ENCODE results near the gene PRPF39. TPM values are rescaled to one million over a fixed set of nuclear protein-coding genes. Genes with fewer than 3 reads are reported as not detected.
A peak's percentile ranks its signal among the peaks of the same experiment; 100 is the strongest.

The PRPF39 gene
- total RNA-seq, 1 donor from 2014 or later = 26.1 TPM

DNA sequence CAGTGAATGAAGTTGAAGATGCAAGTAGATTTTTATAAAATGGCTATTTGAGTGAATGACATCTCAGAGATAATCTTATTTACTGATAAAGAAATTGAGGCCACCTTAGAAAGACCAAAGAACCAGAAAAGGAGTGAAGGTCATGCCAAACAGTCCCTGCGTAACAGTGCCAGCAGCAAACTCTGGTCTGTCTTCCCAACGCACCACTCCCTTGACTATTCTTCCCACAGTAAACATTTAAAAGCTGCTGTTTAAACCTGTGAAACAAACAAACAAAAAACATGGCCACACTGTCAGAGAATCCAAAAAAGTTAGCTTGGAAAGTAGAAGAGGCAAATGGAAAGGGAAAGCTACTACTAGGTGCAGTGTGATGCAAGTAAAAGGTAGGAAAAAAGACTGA is 1.5 kb upstream of the PRPF39 start:
- DNase-seq (ENCODE audit: low read depth, low spot score) = no peak

DNA sequence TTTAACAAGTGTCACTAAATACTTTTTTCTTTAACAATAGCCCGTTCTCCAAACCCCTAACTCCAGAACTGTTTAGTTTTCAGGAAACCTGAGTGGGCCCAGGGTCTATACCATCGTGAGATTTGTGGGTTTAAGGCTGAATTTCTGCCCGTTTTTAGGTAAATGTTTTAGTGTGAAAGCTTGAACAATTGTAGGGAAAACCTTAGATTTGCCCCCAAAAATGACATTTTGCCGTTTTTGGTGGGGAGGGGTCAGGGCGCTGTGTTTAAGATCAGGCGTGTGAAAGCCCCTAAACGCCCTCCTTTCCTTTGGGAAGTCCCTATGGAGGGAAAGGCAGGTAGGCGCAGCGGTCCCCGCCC is 320 bp upstream of the PRPF39 start:
- DNase-seq (ENCODE audit: low read depth, low spot score) = no peak

DNA sequence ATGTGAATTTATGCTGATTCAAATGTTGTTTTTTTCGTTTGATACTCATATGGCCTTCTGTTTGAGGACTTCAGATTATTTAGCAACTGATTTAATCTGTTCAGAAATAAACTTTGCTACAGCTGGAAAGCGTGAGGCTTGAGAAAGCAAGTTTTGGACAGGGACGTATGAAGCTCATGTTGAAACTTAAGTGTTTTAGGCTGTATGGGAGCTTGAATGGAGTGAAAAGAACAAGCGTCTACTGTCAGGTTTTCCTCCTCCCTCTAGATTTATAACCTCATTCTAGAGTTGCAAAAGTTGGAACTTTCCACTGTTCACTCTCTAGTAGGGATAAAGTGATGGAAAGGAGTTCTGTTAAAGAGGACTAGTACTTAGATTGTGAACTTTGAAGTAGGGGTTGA is 1.0 kb downstream of the PRPF39 start:
- DNase-seq (ENCODE audit: low read depth, low spot score) = no peak

DNA sequence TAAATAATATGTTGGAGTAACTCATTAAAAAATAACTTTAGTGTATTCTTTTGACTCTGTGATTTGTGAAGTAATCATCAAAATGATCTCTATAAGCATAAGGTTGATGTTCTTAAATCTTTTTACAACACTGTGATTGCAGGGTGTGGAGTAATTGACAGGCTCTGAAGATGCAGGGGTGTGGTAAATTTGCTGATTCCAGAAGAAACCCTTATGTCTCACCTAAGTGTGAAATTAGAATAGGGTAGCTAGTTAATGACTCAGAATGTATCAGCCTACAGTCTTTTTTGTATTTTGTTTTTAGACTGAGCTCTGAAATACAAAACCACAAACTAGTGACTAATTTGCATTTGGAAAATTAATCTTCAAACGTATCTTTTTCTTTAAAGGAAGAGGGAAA is 5.9 kb downstream of the PRPF39 start:
- no peak for DNase-seq (ENCODE audit: low read depth, low spot score)

DNA sequence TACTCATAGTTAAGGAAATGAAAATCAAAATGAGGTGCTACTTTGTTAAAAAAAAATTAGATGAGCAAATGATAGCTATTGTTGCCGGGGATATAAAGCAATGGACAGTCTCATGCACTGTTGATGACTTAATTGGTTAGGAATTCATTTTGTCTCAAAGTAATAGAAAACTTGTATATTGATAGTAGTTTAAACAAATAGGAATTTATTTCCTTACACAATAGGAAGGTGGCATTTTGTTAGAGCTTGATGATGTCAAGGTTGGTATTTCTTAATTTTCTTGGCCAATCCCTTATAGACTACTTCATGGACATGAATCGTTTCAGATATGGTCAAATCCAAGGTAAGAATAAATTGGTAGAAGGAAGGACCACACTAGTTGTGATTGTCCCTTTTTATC is 7.8 kb downstream of the PRPF39 start:
- DNase-seq (ENCODE audit: low read depth, low spot score) = no peak

DNA sequence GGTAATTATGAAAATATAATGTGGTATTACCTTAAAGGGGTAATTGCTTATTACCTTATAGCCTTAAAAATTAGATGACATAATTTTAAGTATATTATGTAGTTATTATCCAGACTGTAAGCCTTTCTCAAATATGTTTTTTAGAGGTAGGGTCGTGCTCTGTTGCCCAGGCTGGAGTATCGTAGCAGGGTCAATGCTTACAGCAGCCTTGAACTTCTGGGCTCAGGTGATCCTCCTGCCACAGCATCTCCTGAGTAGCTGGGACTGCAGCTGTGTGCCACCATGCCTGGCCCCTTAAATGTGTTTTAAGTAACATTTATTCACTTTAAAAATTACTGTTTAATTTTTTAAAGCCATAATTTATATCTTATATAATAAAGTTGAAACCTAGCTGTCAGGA is 10.4 kb downstream of the PRPF39 start:
- DNase-seq (ENCODE audit: low read depth, low spot score) = no peak

DNA sequence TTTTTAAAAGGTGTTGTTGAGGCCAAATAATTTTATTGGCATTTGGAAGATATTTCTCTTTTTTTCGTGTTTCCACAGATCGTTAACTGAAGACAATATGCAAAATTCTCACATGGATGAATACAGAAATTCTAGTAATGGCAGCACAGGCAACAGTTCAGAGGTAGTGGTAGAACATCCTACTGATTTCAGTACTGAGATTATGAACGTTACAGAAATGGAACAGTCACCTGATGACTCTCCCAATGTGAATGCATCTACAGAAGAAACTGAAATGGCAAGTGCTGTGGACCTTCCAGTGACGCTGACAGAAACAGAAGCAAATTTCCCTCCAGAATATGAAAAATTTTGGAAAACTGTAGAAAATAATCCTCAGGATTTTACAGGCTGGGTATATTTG is 11.2 kb downstream of the PRPF39 start:
- DNase-seq (ENCODE audit: low read depth, low spot score) = no peak

DNA sequence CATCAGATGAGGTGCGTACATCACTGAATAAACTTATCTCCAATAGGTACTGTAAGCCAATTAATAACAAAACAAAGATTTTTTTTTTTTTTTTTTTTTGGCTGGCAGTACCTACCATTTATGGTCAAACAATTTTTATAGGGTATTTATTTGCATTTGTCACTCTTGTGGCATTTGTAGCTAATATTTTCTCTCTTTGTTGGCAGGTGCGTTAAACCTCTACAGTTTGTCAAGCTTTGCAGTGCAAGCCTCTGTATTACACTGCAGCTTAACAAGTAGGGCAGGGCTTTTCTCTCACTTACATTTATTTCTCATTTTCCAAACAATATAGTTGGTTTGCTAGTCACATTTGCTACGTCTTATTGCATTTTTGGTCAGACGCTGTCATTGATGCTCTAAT is 12.3 kb downstream of the PRPF39 start:
- no peak for DNase-seq (ENCODE audit: low read depth, low spot score)

DNA sequence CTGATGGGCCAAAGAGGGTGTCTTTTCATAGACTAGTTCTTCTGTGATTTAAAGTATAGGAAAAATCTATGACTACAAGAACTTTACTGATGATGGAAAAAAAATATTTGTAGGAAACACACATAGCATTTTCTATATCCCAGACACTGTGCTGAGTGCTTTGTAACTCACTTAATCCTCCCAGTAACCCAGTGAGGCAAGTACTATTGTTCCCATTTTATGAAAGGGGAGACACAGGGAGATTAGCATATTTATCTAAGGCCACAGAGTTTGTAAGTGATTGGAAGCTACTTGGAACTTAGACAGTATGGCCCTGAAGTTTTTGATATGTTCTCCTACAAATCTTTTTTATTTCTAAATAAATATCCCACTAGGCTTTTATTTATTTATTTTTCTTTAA is 19.9 kb downstream of the PRPF39 start:
- DNase-seq (ENCODE audit: low read depth, low spot score) = no peak

DNA sequence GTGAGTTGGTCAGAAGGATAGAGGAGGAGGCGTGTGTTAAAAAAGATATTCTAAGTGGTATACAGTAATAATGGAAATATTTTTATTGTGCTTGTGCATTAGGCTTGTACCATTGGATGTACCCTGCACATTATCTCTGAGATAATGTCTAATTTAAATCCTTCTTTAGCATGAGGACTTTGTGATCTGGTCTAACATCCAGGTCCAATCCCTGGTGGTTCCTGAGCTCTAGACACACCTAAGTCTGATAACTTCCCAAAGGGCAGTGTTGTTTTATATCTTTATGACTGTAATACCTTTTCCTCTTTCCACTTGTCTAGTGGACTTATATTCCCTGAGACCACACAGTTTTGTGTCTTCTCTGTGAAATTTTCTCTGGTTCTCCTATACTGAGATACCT is 20.6 kb downstream of the PRPF39 start:
- no peak for DNase-seq (ENCODE audit: low read depth, low spot score)

DNA sequence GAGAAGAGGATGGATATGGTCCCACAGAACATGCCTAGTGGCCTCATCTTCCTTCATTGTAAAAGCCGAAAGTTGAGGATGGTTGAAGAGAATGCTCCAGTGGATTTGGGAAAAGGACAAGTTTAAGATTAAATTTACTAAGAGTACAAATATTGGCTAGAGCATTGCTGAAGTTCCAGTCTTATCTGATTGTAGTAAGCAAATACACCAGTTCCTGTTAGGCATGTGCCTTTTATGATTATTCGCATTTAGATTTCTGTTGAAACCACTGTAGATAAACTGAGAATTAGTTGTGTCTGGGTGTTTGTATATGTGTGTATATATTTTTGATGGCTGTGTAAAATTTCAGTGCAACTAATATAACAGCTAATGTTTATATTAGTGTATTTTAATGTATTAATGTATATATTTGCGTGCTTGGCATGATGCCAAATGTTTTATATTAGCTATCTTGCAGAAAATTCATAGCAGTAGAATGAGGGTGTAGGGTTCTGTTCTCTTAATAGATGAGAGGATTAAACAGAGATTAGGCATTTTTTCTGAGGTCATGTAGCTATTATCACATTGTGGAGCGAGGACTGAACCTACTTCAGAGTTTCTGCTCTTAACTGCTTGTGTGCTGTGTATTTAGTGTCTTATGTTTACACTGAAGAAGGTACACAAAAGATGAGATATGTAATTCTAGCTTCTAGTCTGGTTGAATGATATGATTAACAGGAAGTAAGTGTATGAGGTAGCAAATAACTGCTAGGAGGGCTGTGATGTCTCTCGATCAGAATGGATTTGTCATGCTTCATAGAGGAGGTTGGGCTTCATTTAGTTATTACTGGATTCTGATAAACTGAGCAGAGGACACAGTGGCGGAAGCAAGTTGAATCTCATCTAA is 29.2 kb downstream of the PRPF39 start:
- DNase-seq (ENCODE audit: low read depth, low spot score) = no peak

DNA sequence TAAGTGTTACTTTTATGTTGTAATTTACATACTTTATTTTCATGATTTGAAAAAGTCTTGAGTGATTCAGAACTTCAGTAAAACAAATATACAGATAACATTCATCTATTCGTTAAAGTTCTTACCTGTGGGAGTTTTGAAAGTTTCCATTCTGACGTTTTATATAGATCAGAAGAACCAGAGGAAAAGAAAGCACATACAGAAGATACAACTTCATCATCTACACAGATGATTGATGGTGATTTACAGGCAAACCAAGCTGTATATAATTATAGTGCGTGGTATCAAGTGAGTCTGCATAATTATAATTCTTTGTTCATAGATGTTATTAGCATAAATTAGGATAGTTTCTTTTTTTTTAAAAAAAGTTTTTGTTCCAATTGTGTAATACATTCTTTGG is 30.4 kb downstream of the PRPF39 start:
- DNase-seq (ENCODE audit: low read depth, low spot score) = no peak

DNA sequence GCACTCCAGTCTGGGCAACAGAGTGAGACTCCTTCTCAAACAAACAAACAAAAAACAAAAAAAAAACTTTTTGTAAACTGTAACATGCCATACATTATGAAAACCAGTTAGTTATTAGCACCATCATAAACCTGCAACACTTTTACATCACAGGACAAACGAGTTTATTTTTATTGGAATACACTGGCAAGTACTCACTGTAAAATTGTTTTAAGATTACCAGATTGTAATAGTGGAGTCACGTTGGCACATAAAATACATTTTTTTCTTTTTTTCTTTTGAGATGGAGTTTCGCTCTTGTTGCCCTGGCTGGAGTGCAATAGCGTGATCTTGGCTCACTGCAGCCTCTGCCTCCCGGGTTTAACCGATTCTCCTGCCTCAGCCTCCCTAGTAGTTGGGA is 34.7 kb downstream of the PRPF39 start:
- no peak for DNase-seq (ENCODE audit: low read depth, low spot score)

DNA sequence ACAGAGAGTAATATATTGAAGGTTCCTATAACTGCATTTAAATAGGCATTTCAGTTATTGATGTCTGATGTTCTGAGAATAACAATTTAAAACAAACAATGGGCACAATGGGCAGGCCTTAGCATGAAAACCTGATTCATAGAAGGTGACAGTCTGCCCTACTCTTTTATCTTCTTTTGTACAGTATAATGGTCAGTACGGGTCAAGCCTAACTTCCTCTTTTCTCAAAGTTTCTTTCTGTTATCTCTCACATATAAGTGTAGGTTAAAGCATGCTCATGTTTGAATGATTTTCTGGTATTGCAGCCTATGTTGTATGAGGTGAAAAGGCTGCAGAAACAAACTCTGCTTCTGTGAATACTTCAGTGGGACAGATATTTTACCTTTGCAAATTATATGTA is 36.2 kb downstream of the PRPF39 start:
- no peak for DNase-seq (ENCODE audit: low read depth, low spot score)

DNA sequence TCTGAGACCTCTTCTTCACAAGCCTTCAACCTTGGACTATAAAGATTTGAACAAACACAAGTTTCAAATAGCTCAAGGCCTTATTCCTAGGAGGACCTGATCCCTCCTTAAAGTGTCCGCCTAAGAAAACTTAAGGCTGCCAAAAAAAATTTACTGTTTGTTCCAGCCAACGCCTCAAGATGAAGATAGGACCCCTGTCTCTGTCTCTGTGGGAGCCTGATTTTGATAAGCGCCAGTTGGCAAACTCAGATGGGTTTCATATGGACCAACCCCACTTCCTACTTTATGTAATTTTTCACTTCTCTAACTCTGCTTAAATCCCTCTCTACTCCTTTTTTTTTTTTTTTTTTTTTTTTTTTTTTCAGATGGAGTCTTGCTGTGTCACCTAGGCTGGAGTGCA is 39.4 kb downstream of the PRPF39 start:
- no peak for DNase-seq (ENCODE audit: low read depth, low spot score)

DNA sequence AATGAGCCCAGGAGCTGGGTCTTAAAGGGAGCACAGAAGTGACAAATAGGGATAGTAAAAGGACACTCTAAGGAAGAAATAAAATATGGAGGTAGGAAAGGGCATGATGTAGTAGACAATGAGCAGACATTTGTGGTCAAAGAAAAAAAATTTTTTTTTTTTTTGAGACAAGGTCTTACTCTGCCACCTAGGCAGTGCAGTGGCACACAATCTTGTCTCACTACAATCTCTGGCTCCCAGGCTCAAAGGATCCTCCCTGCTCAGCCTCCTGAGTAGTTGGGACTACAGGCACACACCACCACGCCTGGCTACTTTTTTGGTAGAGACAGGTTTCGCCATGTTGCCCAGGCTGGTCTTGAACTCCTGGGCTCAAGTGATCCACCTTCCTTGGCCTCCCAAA is 41.8 kb downstream of the PRPF39 start:
- no peak for DNase-seq (ENCODE audit: low read depth, low spot score)

DNA sequence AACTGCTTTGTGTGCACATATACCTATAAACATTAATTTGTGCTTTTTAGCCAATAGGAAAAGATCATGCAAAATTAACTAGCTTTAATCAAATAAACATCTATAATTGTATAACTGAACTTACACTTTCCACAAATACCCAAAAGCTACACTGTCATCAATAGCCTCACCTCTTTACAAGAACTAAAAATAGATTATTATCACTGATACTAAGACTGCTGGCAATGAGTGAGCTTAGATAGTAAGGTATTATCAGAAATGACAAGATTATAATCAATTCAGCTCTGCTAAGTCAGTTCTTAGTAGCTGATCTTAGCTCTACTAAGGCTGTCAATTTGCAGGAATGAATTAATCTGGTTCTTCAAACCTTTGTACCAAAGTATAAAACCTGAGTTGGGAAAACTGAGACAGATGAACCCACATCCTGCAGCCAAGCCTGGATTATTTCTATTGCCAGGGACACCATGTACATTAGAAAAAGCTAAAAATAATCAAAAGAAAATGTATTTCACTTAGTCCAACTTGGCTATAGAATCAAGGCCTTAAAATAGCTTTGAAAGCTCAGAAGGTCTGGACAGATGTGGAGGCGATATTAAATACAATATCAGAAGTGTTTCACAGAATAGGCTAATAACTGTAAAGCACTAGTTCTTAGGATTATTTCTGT is 45.2 kb downstream of the PRPF39 start:
- DNase-seq (ENCODE audit: low read depth, low spot score) = no peak

DNA sequence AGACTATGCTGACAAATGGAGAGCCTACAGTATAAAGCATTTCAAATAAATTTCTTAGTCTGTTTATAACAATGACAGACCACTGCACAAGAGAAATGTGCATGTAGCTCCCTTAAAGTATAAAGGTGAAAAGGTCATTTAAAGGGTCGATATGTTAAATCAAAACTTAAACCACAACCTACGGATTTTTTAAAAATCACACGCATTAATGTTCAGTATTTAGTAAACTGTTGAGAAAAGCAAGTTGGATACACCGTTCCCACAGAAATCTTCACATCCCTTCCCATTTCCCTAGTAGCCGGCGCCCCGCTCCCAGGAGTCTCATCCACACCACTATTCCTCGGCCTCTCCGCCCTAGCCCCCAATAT is 49.8 kb downstream of the PRPF39 start:
- no peak for DNase-seq (ENCODE audit: low read depth, low spot score)

DNA sequence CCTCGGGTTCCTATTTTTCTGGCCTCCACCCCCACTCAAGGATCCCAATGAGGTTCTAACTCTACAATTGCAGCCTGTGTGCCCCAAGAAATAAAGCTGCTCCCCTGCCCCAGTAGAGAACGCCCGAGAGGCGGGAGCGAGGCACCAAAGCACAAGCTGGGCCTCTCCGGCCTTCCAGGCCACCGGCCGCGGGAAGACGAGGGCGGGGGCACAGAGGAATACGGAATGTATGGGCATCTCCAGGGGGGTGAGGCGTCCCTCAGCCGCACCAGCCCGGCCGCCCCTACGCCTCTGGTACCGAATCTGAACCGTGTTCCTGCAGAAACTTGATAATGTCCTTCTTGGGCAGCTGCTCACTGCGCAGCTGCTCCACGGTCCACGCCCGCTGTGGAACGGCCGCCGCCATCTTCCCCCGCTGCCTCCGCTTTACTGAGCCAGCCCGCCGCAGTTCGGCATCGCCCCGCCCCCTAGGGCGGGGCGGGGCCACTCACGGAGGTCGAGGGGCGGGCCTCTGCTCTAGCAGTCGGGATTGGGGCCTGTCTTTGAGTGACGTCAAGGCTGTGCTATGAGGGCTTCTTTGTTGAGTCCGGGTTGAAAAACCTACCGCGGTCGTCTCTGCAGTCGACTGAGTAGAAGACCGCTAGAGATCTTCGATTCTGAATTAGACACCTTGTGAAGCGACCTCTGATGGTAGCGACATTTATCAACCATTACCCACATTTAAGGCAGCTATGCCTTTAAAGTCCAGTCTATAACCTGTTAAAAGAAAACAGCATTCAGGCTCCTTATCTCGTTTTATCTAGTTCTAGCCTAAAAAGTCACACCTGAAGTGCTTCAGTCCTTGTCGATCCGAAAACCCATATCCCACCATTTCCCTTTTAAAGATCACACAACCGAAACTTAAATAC is 50.4 kb downstream of the PRPF39 start, which contains the start of gene FKBP3:
Gene FKBP3, minus strand, starts transcription at position 431 of the 908 bp plus-strand sequence. Its CDS starts 25 bp downstream, at position 406.
- peak; percentile 98 for DNase-seq (ENCODE audit: low read depth, low spot score)

DNA sequence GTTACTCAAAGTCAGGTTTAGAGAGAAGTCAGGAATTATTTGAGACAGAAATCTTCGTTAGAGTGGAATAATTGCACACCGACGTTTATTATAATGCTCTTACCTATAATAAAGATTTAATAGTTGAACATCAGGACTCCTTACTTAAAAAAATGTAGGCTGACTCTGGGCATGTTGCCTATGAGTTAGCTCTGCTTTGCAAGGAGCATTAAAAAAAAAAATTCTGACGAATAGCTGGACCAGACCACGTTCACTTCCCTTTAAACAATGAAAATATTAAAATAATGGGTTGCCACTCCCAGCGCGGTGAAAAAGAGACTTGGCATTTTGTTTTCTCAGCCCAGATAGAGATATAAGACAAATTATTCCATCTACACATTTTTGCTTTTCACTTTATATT is 51.2 kb downstream of the PRPF39 start:
- DNase-seq (ENCODE audit: low read depth, low spot score) = no peak

DNA sequence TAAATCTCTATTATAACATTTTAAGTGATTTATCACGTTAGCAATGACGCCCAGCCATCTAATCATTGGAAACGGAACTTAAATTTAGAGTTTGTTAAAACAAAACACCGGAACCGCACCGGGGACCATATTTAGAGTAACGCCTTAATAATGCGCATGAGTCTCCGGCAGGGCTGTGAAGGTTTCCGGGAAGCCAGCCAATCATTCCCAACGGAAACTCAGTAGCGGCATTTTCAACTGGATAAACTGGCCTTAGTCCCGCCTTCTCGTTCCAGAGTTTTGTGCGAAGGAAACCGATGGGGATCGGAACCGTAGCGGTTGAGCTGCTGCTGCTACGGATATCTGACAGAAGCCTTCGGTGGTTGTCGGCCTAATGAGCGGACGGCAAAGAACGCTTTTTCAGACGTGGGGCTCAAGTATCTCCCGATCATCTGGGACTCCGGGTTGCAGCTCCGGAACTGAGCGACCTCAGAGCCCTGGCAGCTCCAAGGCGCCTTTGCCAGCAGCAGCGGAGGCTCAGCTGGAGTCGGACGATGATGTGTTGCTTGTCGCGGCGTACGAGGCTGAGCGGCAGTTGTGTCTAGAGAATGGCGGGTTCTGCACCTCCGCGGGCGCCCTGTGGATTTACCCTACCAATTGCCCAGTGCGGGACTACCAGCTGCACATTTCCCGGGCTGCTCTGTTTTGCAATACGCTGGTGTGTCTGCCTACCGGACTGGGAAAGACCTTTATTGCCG is 51.9 kb downstream of the PRPF39 start, which contains the start of gene FANCM:
Gene FANCM, plus strand, starts transcription at position 272 of the 737 bp plus-strand sequence. Its CDS starts 102 bp downstream, at position 374.
- peak; percentile 94 for DNase-seq (ENCODE audit: low read depth, low spot score)

Data from pulmonary artery endothelial cell (primary cell).